Pulmonary artery endothelial cell (primary cell): ENCODE measurements around the gene KRTCAP3. TPM values are rescaled to one million over a fixed set of nuclear protein-coding genes. Genes with fewer than 3 reads are reported as not detected.

Experiments
- DNase-seq: peaks from one replicate; pipeline ENCODE4 v3.0.0-alpha.2; 2011; ENCODE audit warnings: low read depth, low spot score
- total RNA-seq: library from RNA; depleted of rRNA; stranded (reverse); fragments of >200 nt; gene quantifications from 2 replicates; pipeline ENCODE4 v1.2.3, GENCODE V29; 2014

The KRTCAP3 gene
- total RNA-seq, 1 donor from 2014 or later = not detected

- no peak for DNase-seq
Measured at GRCh38 chr2:27441226-27441926, 805 bp upstream of the KRTCAP3 start.

GRCh38 chr2:27442920-27443282 is 720 bp downstream of the KRTCAP3 start:
- no peak for DNase-seq

GRCh38 chr2:27445155-27445554 is 3.0 kb downstream of the KRTCAP3 start:
- no peak for DNase-seq

- no peak for DNase-seq
Measured at GRCh38 chr2:27445615-27446014, 3.4 kb downstream of the KRTCAP3 start.

GRCh38 chr2:27446057-27446456 is 3.9 kb downstream of the KRTCAP3 start:
- DNase-seq = no peak

GRCh38 chr2:27448381-27448780 is 6.2 kb downstream of the KRTCAP3 start:
- DNase-seq = no peak

- DNase-seq = no peak
Measured at GRCh38 chr2:27451095-27451494, 8.9 kb downstream of the KRTCAP3 start.

GRCh38 chr2:27453968-27454367 is 11.8 kb downstream of the KRTCAP3 start:
- DNase-seq = no peak

GRCh38 chr2:27461118-27461517 is 18.9 kb downstream of the KRTCAP3 start:
- DNase-seq = no peak

- no peak for DNase-seq
Measured at GRCh38 chr2:27464443-27464842, 22.3 kb downstream of the KRTCAP3 start.

- no peak for DNase-seq
Measured at GRCh38 chr2:27471961-27472360, 29.8 kb downstream of the KRTCAP3 start.

- no peak for DNase-seq
Measured at GRCh38 chr2:27485496-27485895, 43.3 kb downstream of the KRTCAP3 start.

GRCh38 chr2:27489118-27489497 is 46.9 kb downstream of the KRTCAP3 start:
- DNase-seq = no peak

GRCh38 chr2:27489498-27490397 is 47.6 kb downstream of the KRTCAP3 start, which contains the start of gene IFT172:
Gene IFT172, minus strand, starts transcription at chr2:27489743. Its CDS starts 90 bp downstream, at chr2:27489653.
- peak; percentile 95 for DNase-seq

GRCh38 chr2:27492557-27492956 is 50.4 kb downstream of the KRTCAP3 start:
- DNase-seq = no peak

- DNase-seq = no peak
Measured at GRCh38 chr2:27493948-27494283, 51.7 kb downstream of the KRTCAP3 start.

Other genes with a start within 250 kb of the KRTCAP3 start
- 97.0 and 127 TPM in 2 replicates for gene ATRAID, start 230.3 kb upstream of the KRTCAP3 start, total RNA-seq
- gene SLC5A6, start 230.1 kb upstream of the KRTCAP3 start, total RNA-seq = 20.4 and 48.9 TPM in 2 replicates
- gene CAD, start 225.0 kb upstream of the KRTCAP3 start, total RNA-seq = 62.4 and 62.8 TPM in 2 replicates
- 0.11 TPM in 1 of 2 replicates, not detected in the other for gene SLC30A3, start 179.3 kb upstream of the KRTCAP3 start, total RNA-seq
- not detected in 2 replicates for gene DNAJC5G, start 166.9 kb upstream of the KRTCAP3 start, total RNA-seq
- not detected in 2 replicates for gene TRIM54, start 160.0 kb upstream of the KRTCAP3 start, total RNA-seq
- gene UCN, start 133.9 kb upstream of the KRTCAP3 start, total RNA-seq = 0.20 and 0.39 TPM in 2 replicates
- 38.8 and 43.0 TPM in 2 replicates for gene MPV17, start 119.3 kb upstream of the KRTCAP3 start, total RNA-seq
- gene GTF3C2, start 85.6 kb upstream of the KRTCAP3 start, total RNA-seq = 24.5 and 26.9 TPM in 2 replicates
- gene EIF2B4, start 72.0 kb upstream of the KRTCAP3 start, total RNA-seq = 36.6 and 44.7 TPM in 2 replicates
- gene SNX17, start 71.8 kb upstream of the KRTCAP3 start, total RNA-seq = 142 and 184 TPM in 2 replicates
- 8.9 and 9.5 TPM in 2 replicates for gene ZNF513, start 61.6 kb upstream of the KRTCAP3 start, total RNA-seq
- gene PPM1G, start 32.8 kb upstream of the KRTCAP3 start, total RNA-seq = 174 and 225 TPM in 2 replicates
- gene NRBP1, start 13.8 kb upstream of the KRTCAP3 start, total RNA-seq = 122 and 137 TPM in 2 replicates
- gene IFT172, start 47.4 kb downstream of the KRTCAP3 start, total RNA-seq = 27.5 and 30.3 TPM in 2 replicates
- 35.0 and 47.0 TPM in 2 replicates for gene FNDC4, start 52.8 kb downstream of the KRTCAP3 start, total RNA-seq
- gene GCKR, start 54.5 kb downstream of the KRTCAP3 start, total RNA-seq = 7.5 and 7.8 TPM in 2 replicates
- 26.6 and 36.9 TPM in 2 replicates for gene ZNF512, start 140.7 kb downstream of the KRTCAP3 start, total RNA-seq
- gene CCDC121, start 186.6 kb downstream of the KRTCAP3 start, total RNA-seq = 1.7 and 2.2 TPM in 2 replicates
- gene GPN1, start 186.7 kb downstream of the KRTCAP3 start, total RNA-seq = 54.9 and 68.2 TPM in 2 replicates
- gene SUPT7L, start 221.2 kb downstream of the KRTCAP3 start, total RNA-seq = 9.6 and 14.9 TPM in 2 replicates
- 30.3 and 49.5 TPM in 2 replicates for gene SLC4A1AP, start 221.5 kb downstream of the KRTCAP3 start, total RNA-seq